Neural cell (in vitro differentiated cells): ENCODE results near the gene A2ML1. TPM values are rescaled to one million over a fixed set of nuclear protein-coding genes. Genes with fewer than 3 reads are reported as not detected.
"Not testable (repeated sequence)": the region's sequence is repeated elsewhere in the genome, so short reads cannot be mapped to it uniquely, and the experiment has no call there.

ENCODE experiments used
- H2AFZ ChIP-seq: fragments of 200-600, 300-800 bp; sonication (generic), shearing (Covaris generic); 2 replicates; pipeline ENCODE4 v1.6.0; 2014; ENCODE audit warnings: low read depth, mild to moderate bottlenecking, antibody characterized with exemption, low read length, moderate library complexity
- H3F3A ChIP-seq: fragments of 200-600 bp; shearing (Covaris generic); 2 replicates; pipeline ENCODE4 v1.6.1; 2016; ENCODE audit warnings: mild to moderate bottlenecking, moderate library complexity, mixed read lengths, antibody characterized with exemption, low read length; ENCODE audit not compliant: insufficient read depth, poor library complexity, severe bottlenecking
- H3K27ac ChIP-seq: fragments of 200-600, 300-800 bp; sonication (generic), shearing (Covaris generic); 2 replicates; pipeline ENCODE4 v1.5.1; 2014; ENCODE audit warnings: mild to moderate bottlenecking, low read length, moderate library complexity
- H3K27me3 ChIP-seq: fragments of 300-800, 200-600 bp; sonication (generic), shearing (Covaris generic); 2 replicates; pipeline ENCODE4 v1.6.0; 2014; ENCODE audit warnings: mild to moderate bottlenecking, low read depth, low read length, moderate library complexity; ENCODE audit not compliant: insufficient read depth
- H3K36me3 ChIP-seq: fragments of 300-800, 200-600 bp; sonication (generic), shearing (Covaris generic); 2 replicates; pipeline ENCODE4 v1.5.1; 2014; ENCODE audit warnings: mild to moderate bottlenecking, antibody characterized with exemption, low read length, moderate library complexity; ENCODE audit not compliant: insufficient read depth
- H3K4me2 ChIP-seq: fragments of 300-800, 200-600 bp; sonication (generic), shearing (Covaris generic); 2 replicates; pipeline ENCODE4 v1.6.0; 2014; ENCODE audit warnings: mild to moderate bottlenecking, low read length
- H3K4me3 ChIP-seq: fragments of 300-800, 200-600 bp; sonication (generic), shearing (Covaris generic); 2 replicates; pipeline ENCODE4 v1.5.1; 2014; ENCODE audit warnings: mild to moderate bottlenecking, low read length, moderate library complexity
- H3K79me2 ChIP-seq: fragments of 200-600 bp; shearing (Covaris generic); replicated peaks from 2 replicates; pipeline ENCODE4 v1.6.0; 2014; ENCODE audit warnings: mild to moderate bottlenecking, low read length, moderate library complexity; ENCODE audit not compliant: insufficient read depth
- H3K9ac ChIP-seq: fragments of 300-800, 200-600 bp; sonication (generic), shearing (Covaris generic); 2 replicates; pipeline ENCODE4 v1.6.1; 2016; ENCODE audit warnings: mild to moderate bottlenecking, low read length, mixed read lengths
- H3K9me2 ChIP-seq: fragments of 200-600 bp; shearing (Covaris generic); 2 replicates; pipeline ENCODE4 v1.6.1; 2016; ENCODE audit warnings: mild to moderate bottlenecking, low read length, mixed read lengths; ENCODE audit not compliant: insufficient read depth
- H3K9me3 ChIP-seq: fragments of 200-600, 300-800 bp; sonication (generic), shearing (Covaris generic); 2 replicates; pipeline ENCODE4 v1.6.1; 2016; ENCODE audit warnings: mild to moderate bottlenecking, mixed run types, low read length, moderate library complexity, mixed read lengths
- H4K20me1 ChIP-seq: fragments of 200-600 bp; shearing (Covaris generic); 2 replicates; pipeline ENCODE4 v1.6.1; 2016; ENCODE audit warnings: mild to moderate bottlenecking, mixed run types; ENCODE audit not compliant: insufficient read depth
- EP300 ChIP-seq: fragments of 450-650 bp; conservative IDR thresholded peaks from 2 replicates; pipeline ENCODE4 v1.6.1; 2014; ENCODE audit warnings: antibody characterized with exemption, mild to moderate bottlenecking, moderate library complexity; ENCODE audit not compliant: poor library complexity, severe bottlenecking
- EZH2 ChIP-seq: fragments of 200-600, 300-800 bp; shearing (Covaris generic), sonication (generic); IDR thresholded peaks from 2 replicates; pipeline ENCODE4 v1.6.1; 2014; ENCODE audit warnings: antibody characterized with exemption, low read length, borderline replicate concordance, mild to moderate bottlenecking; ENCODE audit not compliant: insufficient read depth, poor library complexity, severe bottlenecking
- MXI1 ChIP-seq: fragments of 450-650 bp; conservative IDR thresholded peaks from 2 replicates; pipeline ENCODE4 v1.6.1; 2014; ENCODE audit warnings: antibody characterized with exemption, mild to moderate bottlenecking; ENCODE audit not compliant: poor library complexity, severe bottlenecking
- POLR2AphosphoS5 ChIP-seq: IDR thresholded peaks from 2 replicates; pipeline ENCODE4 v1.6.1; 2012
- RAD21 ChIP-seq: fragments of 450-650 bp; conservative IDR thresholded peaks from 2 replicates; pipeline ENCODE4 v1.6.1; 2014; ENCODE audit warnings: antibody characterized with exemption, mild to moderate bottlenecking, moderate library complexity
- SMC3 ChIP-seq: fragments of 450-650 bp; conservative IDR thresholded peaks from 2 replicates; pipeline ENCODE4 v1.6.1; 2014; ENCODE audit warnings: antibody characterized with exemption, mild to moderate bottlenecking, moderate library complexity; ENCODE audit not compliant: poor library complexity
- TAF1 ChIP-seq: IDR thresholded peaks from 2 replicates; pipeline ENCODE4 v1.6.1; 2012; ENCODE audit warnings: low read depth
- polyA plus RNA-seq: library from polyadenylated mRNA; depleted of rRNA; stranded (reverse); fragments of >200 nt; gene quantifications from 2 replicates; pipeline ENCODE4 v1.2.3, GENCODE V29; 2014
- TF ChIP-seq, protein P1 (sequence below): IDR thresholded peaks from 2 replicates; pipeline ENCODE4 v1.6.1; 2012; ENCODE audit warnings: borderline replicate concordance
- TF ChIP-seq, protein P2 (sequence below): fragments of 450-650 bp; IDR thresholded peaks from 2 replicates; pipeline ENCODE4 v1.5.1; 2014; ENCODE audit warnings: antibody characterized with exemption, mild to moderate bottlenecking, moderate library complexity; ENCODE audit not compliant: poor library complexity, severe bottlenecking

The A2ML1 gene
- polyA plus RNA-seq, 1 donor from 2014 or later = not detected

DNA sequence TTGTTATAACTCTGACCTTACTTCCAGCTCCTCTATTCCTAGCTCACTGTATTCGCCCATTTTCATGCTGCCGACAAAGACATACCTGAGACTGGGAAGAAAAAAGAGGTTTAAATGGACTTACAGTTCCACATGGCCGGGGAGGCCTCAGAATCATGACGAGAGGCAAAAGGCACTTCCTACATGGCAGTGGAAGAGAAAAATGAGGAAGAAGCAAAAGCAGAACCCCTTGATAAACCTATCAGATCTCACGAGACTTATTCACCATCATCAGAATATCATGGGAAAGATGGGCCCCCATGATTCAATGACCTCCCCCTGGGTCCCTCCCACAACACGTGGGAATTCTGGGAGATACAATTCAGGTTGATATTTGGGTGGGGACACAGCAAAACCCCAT lies 77.4 kb downstream of the A2ML1 start:
- no peaks in the 10 kb centered on the region for H3K79me2 ChIP-seq
- no peaks in the 10 kb centered on the region for H3K9me3 ChIP-seq
- H3F3A ChIP-seq = no peaks in the 10 kb centered on the region
- H3K27me3 ChIP-seq = no peaks in the 10 kb centered on the region
- H3K36me3 ChIP-seq = no peaks in the 10 kb centered on the region
- no peak overlapping the region for H3K27ac ChIP-seq
- no peaks in the 10 kb centered on the region for H3K9me2 ChIP-seq
- no peak overlapping the region for H3K9ac ChIP-seq
- no peak overlapping the region for H3K4me2 ChIP-seq
- TF ChIP-seq, protein P1, sequence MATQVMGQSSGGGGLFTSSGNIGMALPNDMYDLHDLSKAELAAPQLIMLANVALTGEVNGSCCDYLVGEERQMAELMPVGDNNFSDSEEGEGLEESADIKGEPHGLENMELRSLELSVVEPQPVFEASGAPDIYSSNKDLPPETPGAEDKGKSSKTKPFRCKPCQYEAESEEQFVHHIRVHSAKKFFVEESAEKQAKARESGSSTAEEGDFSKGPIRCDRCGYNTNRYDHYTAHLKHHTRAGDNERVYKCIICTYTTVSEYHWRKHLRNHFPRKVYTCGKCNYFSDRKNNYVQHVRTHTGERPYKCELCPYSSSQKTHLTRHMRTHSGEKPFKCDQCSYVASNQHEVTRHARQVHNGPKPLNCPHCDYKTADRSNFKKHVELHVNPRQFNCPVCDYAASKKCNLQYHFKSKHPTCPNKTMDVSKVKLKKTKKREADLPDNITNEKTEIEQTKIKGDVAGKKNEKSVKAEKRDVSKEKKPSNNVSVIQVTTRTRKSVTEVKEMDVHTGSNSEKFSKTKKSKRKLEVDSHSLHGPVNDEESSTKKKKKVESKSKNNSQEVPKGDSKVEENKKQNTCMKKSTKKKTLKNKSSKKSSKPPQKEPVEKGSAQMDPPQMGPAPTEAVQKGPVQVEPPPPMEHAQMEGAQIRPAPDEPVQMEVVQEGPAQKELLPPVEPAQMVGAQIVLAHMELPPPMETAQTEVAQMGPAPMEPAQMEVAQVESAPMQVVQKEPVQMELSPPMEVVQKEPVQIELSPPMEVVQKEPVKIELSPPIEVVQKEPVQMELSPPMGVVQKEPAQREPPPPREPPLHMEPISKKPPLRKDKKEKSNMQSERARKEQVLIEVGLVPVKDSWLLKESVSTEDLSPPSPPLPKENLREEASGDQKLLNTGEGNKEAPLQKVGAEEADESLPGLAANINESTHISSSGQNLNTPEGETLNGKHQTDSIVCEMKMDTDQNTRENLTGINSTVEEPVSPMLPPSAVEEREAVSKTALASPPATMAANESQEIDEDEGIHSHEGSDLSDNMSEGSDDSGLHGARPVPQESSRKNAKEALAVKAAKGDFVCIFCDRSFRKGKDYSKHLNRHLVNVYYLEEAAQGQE = no peak
- TF ChIP-seq POLR2AphosphoS5 = no peak
- TF ChIP-seq EP300 = no peak
- TF ChIP-seq, protein P2, sequence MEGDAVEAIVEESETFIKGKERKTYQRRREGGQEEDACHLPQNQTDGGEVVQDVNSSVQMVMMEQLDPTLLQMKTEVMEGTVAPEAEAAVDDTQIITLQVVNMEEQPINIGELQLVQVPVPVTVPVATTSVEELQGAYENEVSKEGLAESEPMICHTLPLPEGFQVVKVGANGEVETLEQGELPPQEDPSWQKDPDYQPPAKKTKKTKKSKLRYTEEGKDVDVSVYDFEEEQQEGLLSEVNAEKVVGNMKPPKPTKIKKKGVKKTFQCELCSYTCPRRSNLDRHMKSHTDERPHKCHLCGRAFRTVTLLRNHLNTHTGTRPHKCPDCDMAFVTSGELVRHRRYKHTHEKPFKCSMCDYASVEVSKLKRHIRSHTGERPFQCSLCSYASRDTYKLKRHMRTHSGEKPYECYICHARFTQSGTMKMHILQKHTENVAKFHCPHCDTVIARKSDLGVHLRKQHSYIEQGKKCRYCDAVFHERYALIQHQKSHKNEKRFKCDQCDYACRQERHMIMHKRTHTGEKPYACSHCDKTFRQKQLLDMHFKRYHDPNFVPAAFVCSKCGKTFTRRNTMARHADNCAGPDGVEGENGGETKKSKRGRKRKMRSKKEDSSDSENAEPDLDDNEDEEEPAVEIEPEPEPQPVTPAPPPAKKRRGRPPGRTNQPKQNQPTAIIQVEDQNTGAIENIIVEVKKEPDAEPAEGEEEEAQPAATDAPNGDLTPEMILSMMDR = no peak
- TF ChIP-seq RAD21 = no peak
- TF ChIP-seq TAF1 = no peak
- TF ChIP-seq EZH2 = no peak
- no peak for TF ChIP-seq MXI1
- no peak for TF ChIP-seq SMC3
- no peak overlapping the region for H2AFZ ChIP-seq
- H4K20me1 ChIP-seq = no peaks in the 10 kb centered on the region
- no peak overlapping the region for H3K4me3 ChIP-seq

GRCh38 chr12:8902703-8903102 lies 80.3 kb downstream of the A2ML1 start:
- not testable (repeated sequence) for H3K4me2 ChIP-seq, H3K79me2 ChIP-seq, H3K27ac ChIP-seq, H3K4me3 ChIP-seq, H3K9me3 ChIP-seq, H3K36me3 ChIP-seq, H3K9ac ChIP-seq, H3K9me2 ChIP-seq, H3K27me3 ChIP-seq, H3F3A ChIP-seq, H4K20me1 ChIP-seq, H2AFZ ChIP-seq

DNA sequence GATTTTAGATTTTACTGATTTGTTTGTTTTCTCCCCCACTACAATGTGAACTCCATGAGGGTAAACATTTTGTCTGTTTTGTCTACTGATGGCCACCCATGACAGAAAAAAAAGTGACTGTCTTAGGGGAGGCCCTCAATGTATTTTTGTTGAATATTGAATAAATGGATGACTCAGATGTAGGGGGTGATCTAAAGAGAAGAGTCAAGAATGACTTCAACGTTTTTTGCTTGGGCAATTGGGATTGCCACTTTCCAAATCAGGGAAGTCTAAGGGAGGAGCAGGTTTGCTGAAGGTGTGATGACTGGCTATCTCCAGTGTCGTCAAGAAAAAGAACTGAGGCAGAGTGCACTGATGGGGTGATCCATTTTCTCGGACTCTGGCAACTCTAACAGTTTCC lies 81.2 kb downstream of the A2ML1 start:
- H4K20me1 ChIP-seq = no peaks in the 10 kb centered on the region
- no peak overlapping the region for H3K4me2 ChIP-seq
- no peaks in the 10 kb centered on the region for H3K9me3 ChIP-seq
- TF ChIP-seq EZH2 (no peak), EP300 (no peak), SMC3 (no peak), TAF1 (no peak), MXI1 (no peak), POLR2AphosphoS5 (no peak), RAD21 (no peak)
- TF ChIP-seq, protein P2 = no peak
- TF ChIP-seq, protein P1 = no peak
- no peaks in the 10 kb centered on the region for H3K36me3 ChIP-seq
- no peak overlapping the region for H3K4me3 ChIP-seq
- H3K79me2 ChIP-seq = no peaks in the 10 kb centered on the region
- no peak overlapping the region for H2AFZ ChIP-seq
- H3K27ac ChIP-seq = no peak overlapping the region
- H3K27me3 ChIP-seq = no peaks in the 10 kb centered on the region
- H3K9me2 ChIP-seq = no peaks in the 10 kb centered on the region
- H3F3A ChIP-seq = no peaks in the 10 kb centered on the region
- H3K9ac ChIP-seq = no peak overlapping the region
